Measurements from ENCODE around the gene TMEM232.
"Not testable (repeated sequence)": the region's sequence is repeated elsewhere in the genome, so short reads cannot be mapped to it uniquely, and the experiment has no call there.

Gene TMEM232

GRCh38 chr5:110544603-110545002 lies 181.9 kb downstream of the TMEM232 start:
- intact Hi-C loops (cut with DNase I), result no loop called here

DNA sequence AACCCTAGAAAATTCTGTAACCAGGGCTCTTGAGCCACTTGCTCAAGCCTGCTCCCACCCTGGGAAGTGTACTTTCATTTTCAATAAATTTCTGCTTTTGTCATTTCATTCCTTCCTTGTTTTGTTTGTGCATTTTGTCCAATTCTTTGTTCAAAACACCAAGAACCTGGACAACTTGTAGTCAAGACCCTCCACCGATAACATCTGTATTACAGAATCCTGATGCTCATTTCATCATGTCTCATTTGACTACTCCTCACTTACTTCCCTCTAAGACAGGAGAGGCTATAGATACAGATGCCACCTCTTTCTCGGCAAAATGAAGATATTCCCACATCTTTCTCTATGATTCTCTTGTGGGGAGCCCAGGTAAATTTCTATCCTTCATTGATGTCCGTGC lies 183.5 kb downstream of the TMEM232 start:
- intact Hi-C loops (cut with DNase I), result no loop called here
- no peak for DNase-seq

More at GRCh38 chr5:110544603-110545002, 181.9 kb downstream of the TMEM232 start:
- DNase-seq, result no peak

- DNase-seq, result peak in 4 of 10 donors; percentile 11 to 68 (median 23)
- intact Hi-C loops (cut with DNase I), result no loop called here
Measured at GRCh38 chr5:110536120-110537115, 190.1 kb downstream of the TMEM232 start.

GRCh38 chr5:110535146-110535545 lies 191.3 kb downstream of the TMEM232 start:
- intact Hi-C loops (cut with DNase I); DNase-seq: not testable (repeated sequence)

DNA sequence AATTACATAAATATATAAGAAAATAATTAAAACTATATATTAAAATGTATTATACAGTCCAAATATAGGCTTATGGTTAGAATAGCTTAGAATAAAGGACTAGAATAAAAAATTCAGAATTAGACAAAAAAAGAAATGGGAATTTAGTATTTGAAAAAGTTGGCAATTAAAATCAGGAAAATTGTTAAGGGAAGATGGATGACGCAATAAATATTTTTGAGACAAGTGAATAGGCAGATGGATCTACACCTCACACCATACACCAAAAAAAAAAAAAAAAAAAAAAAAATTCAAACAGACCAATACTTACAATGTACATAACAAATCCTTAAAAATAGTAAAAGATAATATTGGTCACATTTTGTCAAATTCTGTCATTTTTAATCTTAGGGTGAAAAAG lies 200.7 kb downstream of the TMEM232 start:
- intact Hi-C loops (cut with DNase I), result no loop called here
- DNase-seq, result no peak

DNA sequence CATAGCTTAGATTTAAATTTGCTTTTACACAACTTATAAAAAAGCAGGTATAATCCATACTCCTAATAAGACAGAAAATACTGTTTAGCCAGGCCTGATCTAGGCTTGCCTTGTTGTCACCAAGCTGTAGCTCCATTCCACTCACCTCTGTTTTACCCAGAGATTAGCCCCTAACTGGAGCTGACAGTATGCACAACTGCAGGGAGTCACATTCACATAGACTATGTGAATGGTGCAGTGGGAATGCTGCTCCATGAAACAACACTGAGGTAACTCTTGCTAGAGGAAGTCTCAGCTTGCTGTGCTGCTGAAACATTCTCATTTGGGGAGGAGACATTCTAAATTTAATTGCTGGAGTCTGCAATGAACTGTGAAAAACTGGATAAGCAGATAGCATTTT lies 209.1 kb downstream of the TMEM232 start:
- intact Hi-C loops (cut with DNase I), result no loop called here
- no peak for DNase-seq

GRCh38 chr5:110514030-110514429 lies 212.4 kb downstream of the TMEM232 start:
- no peak for DNase-seq
- intact Hi-C loops (cut with DNase I), result no loop called here

DNA sequence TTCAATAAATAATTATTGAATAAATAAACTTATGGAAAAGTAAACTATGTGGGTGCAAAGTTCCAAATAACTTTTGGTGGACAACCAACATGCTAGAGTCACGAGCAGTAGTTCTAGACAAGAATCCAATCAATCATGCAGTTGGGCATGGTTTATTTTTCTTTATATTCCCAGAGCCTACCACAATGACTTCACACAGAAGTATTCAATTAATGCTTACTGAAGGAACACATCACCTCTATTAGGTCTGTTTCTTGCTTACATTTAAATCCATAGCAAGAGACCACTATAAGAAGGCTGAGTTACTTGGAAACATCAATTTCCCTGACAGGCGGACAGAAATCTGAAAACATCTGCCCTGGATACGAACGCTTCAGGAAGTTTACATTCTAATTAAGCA lies 214.2 kb downstream of the TMEM232 start:
- DNase-seq, result no peak
- intact Hi-C loops (cut with DNase I), result no loop called here

GRCh38 chr5:110510146-110510545 lies 216.3 kb downstream of the TMEM232 start:
- intact Hi-C loops (cut with DNase I), result no loop called here
- DNase-seq, result no peak

DNA sequence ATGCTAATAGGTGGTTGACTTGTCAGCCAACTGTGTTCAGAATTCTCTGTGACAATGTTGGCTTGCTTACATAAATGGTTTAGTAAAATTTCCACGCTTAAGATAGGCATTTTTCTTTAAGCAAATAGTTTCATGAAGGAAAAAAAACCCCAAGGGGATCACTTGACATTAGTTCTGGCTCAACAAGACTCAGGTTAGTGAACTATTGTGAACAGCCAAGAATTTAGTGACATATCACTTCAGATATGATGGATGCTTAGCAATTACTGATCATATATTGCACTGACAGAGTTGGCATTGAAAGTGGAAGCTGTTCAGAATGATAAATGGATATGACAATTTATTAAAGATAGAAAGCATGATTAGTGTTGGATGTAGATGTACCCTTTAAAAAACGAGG lies 218.5 kb downstream of the TMEM232 start:
- no peak for DNase-seq
- intact Hi-C loops (cut with DNase I), result no loop called here

DNA sequence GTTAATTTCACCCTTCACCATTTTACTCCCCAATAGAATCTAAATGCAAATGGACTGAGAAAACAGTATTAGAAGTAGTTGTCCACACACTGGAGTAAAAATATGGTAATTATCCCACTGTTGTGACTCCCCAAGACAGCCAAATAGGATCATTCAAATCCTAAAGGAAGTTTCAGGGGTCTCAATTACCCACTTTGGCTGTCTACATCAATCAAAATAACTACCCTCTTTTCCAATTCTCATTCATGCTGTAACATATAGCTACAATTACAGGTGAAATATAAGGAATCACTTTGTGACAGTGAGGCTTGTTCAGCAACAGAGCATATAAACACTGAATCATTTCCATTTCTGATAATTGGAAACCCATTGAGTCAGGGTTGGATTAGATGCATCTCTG lies 220.1 kb downstream of the TMEM232 start:
- no peak for DNase-seq
- intact Hi-C loops (cut with DNase I), result no loop called here

DNA sequence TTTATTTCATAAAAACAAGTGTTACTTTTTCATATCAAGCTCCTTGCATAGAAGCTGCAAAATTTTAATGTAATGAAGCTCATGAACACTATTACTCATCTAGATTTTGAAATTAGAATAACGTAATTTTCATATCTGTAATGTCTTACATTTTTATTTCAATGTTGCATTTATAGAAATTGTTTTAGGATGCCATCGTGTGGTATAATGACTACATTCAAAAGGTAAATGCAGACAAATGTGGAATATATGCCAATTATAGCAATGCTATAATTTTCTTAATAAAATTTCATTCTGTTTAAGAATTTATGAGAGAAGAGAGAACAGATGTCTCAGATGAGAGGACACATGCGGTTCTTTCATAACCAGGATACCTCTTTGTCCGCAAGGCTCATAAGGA lies 230.2 kb downstream of the TMEM232 start:
- intact Hi-C loops (cut with DNase I), result no loop called here
- no peak for DNase-seq

- intact Hi-C loops (cut with DNase I), result no loop called here
- DNase-seq, result no peak
Measured at GRCh38 chr5:110492446-110492845, 234.0 kb downstream of the TMEM232 start.

GRCh38 chr5:110478895-110479294 lies 247.6 kb downstream of the TMEM232 start:
- no peak for DNase-seq
- intact Hi-C loops (cut with DNase I), result no loop called here

DNA sequence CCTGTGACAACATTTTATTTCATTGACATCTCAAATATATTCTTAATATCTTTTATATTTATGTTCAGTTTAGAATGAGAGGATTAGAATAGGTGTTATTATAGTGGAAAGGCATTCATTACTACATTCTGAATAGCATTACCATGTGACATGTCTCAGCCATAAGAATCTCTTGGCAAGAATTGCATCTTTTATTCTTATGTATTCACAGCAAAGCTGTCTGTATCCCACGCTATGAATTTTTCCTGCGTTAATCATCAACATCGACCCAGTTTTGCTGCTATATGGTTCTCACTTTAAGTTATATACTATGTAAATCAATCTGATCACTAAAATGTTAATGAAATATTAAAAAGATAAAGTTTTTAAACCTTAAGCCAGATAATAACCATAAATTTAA lies 248.6 kb downstream of the TMEM232 start:
- intact Hi-C loops (cut with DNase I), result no loop called here
- DNase-seq, result no peak

DNA sequence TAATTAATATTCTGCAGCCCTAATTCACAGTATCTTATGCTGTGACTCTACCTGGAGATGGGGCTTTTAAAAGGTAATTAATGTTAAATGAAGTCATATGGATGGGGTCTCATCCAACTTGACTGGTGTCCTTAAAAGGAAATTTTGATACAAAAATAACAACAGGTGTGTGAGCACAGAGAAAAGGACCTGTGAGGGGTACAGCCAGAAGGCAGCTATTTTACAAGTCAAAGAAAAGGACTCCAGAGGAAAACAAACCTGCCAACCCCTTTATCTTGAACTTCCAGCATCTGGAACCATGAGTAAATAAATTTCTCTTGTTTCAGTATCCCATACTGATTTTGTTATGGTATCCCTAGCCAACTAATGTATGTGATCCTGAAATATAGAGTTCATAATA lies 250.3 kb downstream of the TMEM232 start:
- DNase-seq, result no peak
- intact Hi-C loops (cut with DNase I), result no loop called here

DNA sequence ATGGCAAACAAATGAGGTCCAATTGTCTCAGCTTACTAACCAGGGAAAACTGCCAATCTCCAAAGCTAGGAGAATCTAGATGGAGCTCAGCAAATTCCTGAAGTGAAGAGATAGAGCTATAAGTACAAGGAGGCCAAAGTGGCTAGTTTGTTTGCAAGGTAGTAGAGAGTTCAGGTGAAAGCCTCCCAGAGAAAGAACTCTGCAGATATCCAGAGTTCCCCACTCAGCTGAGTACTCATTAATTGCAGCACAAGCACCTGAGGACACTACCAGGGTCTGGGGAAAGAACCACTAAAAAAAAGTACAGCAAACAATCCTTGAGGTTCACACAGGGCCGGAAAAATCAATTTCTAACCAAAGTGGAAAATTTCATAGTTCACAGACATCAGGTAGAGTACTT lies 250.9 kb downstream of the TMEM232 start:
- DNase-seq, result no peak
- intact Hi-C loops (cut with DNase I), result no loop called here

- no peak for DNase-seq
- intact Hi-C loops (cut with DNase I), result no loop called here
Measured at GRCh38 chr5:110469486-110469885, 257.0 kb downstream of the TMEM232 start.

- no peak for DNase-seq
- intact Hi-C loops (cut with DNase I), result no loop called here
Measured at GRCh38 chr5:110463106-110463505, 263.4 kb downstream of the TMEM232 start.

GRCh38 chr5:110460837-110461236 lies 265.6 kb downstream of the TMEM232 start:
- no peak for DNase-seq
- intact Hi-C loops (cut with DNase I), result no loop called here

- intact Hi-C loops (cut with DNase I), result no loop called here
- no peak for DNase-seq
Measured at GRCh38 chr5:110458313-110458712, 268.2 kb downstream of the TMEM232 start.

DNA sequence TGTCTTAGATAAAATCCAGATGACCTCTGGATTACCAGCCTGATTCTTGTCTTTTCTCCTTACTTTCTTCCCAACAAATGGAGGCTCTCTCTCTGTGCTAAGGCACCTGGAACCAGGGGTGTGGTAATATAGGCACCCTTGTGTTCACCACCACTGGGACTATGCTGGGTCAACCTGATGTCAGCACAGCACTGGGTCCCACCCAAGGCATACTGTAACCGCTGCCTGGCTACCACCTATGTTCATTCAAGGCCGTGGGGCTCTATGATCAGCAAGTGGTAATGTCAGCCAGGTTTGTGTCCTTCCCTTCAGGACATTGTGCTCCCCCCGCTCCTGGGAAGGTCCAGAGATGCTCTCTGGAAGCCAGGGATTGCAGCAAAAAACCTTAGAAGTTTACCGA lies 283.6 kb downstream of the TMEM232 start:
- DNase-seq, result peak in 2 of 10 donors; percentile 49 to 65
- intact Hi-C loops (cut with DNase I), result loop anchor here (10.0 kb wide), 1 partner anchor 272 kb away; no protein-coding TSS in a partner anchor

All from posterior cingulate gyrus (tissue), 11 donors.